C4-2B (cell line): ENCODE data around the gene MDC1.

Experiments used
- ZFX ChIP-seq: fragments of 450-650 bp; IDR thresholded peaks from 2 replicates; pipeline ENCODE4 v1.6.1; 2017
- TF ChIP-seq, protein P1 (sequence below): fragments of 450-650 bp; conservative IDR thresholded peaks from 2 replicates; pipeline ENCODE4 v1.5.1; 2017; ENCODE audit warnings: mild to moderate bottlenecking

DNA sequence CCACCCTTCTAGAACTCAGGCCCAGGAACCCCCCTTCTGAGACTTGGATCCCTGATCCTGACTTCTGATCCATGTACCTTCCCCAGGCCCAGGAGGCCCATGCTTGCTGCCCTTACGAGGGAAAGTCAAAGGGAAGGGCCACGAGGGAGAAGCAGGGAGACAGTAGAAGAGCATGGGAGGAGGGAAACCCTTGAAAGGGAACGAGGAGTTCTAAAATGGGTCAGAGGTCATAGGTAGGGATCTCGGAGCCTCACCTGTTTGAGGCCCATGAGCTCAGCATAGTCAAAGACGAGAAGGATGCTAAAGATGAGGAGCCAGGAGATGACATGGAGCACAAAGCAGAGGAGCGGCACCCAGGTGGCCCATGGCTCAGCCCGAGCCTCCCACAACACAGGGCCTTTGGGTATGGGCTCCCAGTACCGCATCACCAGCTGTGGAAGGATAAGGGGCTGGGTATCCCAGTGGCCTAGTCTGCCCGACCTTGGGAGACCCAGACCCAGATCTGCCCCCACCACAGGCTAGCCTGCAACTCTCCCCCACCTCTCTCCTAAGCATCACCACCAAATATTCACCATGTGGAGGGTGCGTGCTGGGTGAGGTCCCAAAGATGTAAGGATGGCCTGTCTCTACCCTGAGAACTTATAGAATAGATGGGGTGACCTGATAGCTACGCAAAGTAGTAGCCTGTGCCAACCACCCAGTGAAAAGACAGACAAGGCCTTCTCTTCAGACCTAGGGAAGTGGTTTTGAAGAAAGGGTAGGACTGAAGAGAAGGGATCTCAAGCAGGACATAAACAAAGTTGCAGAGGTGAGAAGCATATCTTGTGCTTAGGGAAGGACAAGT is 27.8 kb downstream of the MDC1 start:
- TF ChIP-seq, protein P1, sequence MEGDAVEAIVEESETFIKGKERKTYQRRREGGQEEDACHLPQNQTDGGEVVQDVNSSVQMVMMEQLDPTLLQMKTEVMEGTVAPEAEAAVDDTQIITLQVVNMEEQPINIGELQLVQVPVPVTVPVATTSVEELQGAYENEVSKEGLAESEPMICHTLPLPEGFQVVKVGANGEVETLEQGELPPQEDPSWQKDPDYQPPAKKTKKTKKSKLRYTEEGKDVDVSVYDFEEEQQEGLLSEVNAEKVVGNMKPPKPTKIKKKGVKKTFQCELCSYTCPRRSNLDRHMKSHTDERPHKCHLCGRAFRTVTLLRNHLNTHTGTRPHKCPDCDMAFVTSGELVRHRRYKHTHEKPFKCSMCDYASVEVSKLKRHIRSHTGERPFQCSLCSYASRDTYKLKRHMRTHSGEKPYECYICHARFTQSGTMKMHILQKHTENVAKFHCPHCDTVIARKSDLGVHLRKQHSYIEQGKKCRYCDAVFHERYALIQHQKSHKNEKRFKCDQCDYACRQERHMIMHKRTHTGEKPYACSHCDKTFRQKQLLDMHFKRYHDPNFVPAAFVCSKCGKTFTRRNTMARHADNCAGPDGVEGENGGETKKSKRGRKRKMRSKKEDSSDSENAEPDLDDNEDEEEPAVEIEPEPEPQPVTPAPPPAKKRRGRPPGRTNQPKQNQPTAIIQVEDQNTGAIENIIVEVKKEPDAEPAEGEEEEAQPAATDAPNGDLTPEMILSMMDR = no peak
- no peak for TF ChIP-seq ZFX
